Raji (cell line): ENCODE measurements around the gene VMO1.

Experiments
- POLR2A ChIP-seq: IDR thresholded peaks from 2 replicates; pipeline ENCODE4 v1.6.1; 2011; ENCODE audit warnings: low read depth, low read length, control low read depth; ENCODE audit not compliant: insufficient read depth

VMO1 gene

GRCh38 chr17:4786106-4786511 is at the start of gene VMO1:
Gene VMO1, minus strand, starts transcription at chr17:4786364. Its CDS starts 12 bp downstream, at chr17:4786352.
- TF ChIP-seq POLR2A: no peak

GRCh38 chr17:4834681-4835020 is 48.5 kb upstream of the VMO1 start:
- TF ChIP-seq POLR2A: no peak

GRCh38 chr17:4833941-4834680 is 47.9 kb upstream of the VMO1 start:
- TF ChIP-seq POLR2A: no peak

GRCh38 chr17:4833178-4833940 is 47.2 kb upstream of the VMO1 start, which contains the start of gene MINK1:
Gene MINK1, plus strand, starts transcription at chr17:4833340. Its CDS starts 244 bp downstream, at chr17:4833584.
- TF ChIP-seq POLR2A: peak; percentile 82

GRCh38 chr17:4827399-4827798 is 41.2 kb upstream of the VMO1 start:
- TF ChIP-seq POLR2A: no peak

GRCh38 chr17:4823373-4824089 is 37.4 kb upstream of the VMO1 start:
- TF ChIP-seq POLR2A: no peak

- no peak for TF ChIP-seq POLR2A
These were observed 36.7 kb upstream of the VMO1 start for GRCh38 chr17:4822835-4823234.

GRCh38 chr17:4818276-4818675 is 32.1 kb upstream of the VMO1 start:
- no peak for TF ChIP-seq POLR2A

GRCh38 chr17:4816826-4817225 is 30.7 kb upstream of the VMO1 start:
- TF ChIP-seq POLR2A: no peak

GRCh38 chr17:4815043-4815675 is 29.0 kb upstream of the VMO1 start:
- TF ChIP-seq POLR2A: no peak

GRCh38 chr17:4812690-4813089 is 26.5 kb upstream of the VMO1 start:
- no peak for TF ChIP-seq POLR2A

- no peak for TF ChIP-seq POLR2A
These were observed 25.3 kb upstream of the VMO1 start for GRCh38 chr17:4811471-4811870.

GRCh38 chr17:4810696-4811290 is 24.6 kb upstream of the VMO1 start:
- TF ChIP-seq POLR2A: no peak

- no peak for TF ChIP-seq POLR2A
These were observed 22.2 kb upstream of the VMO1 start for GRCh38 chr17:4808378-4808767.

- no peak for TF ChIP-seq POLR2A
These were observed 21.6 kb upstream of the VMO1 start for GRCh38 chr17:4807605-4808377.
